Embryonic facial prominence (tissue), 1 donor: Measurements from ENCODE around the gene PPP1R36.
"Not testable (repeated sequence)": the region's sequence is repeated elsewhere in the genome, so short reads cannot be mapped to it uniquely, and the experiment has no call there.

Source experiments
- DNase-seq: peaks from one replicate; pipeline ENCODE4 v3.0.0-alpha.2; 2016; ENCODE audit errors: extremely low spot score

PPP1R36 gene

DNA sequence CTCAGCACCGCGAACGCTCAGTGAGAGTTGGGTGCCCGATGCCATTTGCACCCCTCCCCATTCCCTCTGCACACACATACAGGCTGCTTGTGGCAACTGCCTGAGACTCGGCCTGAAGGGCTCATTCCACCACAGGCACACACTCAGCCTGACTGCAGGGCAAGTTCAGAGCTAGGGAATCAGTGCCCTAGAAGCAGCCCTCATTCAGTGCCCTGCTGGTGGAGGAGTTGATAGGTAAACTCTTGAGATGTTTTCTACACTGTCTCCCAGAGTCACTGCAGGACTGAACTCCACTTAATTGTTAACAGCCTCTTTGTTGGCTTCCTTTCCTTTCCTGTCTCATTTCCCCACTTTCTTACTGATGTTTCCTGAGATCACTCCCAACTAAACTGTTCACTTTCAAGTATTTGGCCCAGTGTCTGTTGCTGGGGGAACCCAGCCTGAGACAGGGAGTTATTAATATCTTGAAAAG is 16.9 kb downstream of the PPP1R36 start:
- peak; percentile 43 for DNase-seq

DNA sequence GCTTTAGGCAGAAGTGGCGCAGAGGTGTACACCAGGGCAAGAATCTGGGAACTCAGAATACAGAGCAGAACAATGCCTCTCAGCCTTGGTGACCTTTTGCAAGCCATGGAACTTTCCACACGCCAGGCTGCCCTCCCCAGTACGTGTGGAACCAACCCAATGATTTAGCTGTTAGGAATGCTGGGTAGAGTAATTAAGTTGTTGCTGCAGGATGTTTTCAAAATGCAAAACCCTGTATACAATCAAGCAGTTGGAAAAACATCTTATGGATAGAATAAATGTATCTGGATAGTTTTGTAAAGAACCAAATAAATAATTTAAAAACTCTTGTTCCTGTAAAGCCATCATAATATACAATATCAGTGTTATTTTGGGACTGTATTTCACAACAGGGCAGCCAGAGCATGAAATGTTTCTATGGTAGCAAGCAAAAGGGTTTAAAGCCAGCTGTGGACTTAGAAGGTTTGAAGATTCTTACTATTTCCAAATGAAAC is 19.4 kb downstream of the PPP1R36 start:
- no peak for DNase-seq

DNA sequence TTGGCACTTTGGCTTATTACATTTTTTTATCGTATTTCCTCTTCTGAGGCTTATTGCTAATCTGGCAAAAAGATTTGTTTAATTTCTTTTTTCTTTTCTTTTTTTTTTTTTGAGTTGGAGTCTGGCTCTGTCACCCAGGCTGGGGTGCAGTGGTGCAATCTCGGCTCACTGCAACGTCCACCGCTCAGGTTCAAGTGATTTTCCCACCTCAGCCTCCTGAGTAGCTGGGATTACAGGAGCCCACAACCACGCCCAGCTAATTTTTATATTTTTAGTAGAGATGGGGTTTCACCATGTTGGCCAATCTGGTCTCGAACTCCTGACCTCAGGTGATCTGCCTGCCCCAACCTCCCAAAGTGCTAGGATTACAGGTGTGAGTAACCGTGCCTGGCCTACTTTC is 19.9 kb downstream of the PPP1R36 start:
- DNase-seq, result not testable (repeated sequence)

DNA sequence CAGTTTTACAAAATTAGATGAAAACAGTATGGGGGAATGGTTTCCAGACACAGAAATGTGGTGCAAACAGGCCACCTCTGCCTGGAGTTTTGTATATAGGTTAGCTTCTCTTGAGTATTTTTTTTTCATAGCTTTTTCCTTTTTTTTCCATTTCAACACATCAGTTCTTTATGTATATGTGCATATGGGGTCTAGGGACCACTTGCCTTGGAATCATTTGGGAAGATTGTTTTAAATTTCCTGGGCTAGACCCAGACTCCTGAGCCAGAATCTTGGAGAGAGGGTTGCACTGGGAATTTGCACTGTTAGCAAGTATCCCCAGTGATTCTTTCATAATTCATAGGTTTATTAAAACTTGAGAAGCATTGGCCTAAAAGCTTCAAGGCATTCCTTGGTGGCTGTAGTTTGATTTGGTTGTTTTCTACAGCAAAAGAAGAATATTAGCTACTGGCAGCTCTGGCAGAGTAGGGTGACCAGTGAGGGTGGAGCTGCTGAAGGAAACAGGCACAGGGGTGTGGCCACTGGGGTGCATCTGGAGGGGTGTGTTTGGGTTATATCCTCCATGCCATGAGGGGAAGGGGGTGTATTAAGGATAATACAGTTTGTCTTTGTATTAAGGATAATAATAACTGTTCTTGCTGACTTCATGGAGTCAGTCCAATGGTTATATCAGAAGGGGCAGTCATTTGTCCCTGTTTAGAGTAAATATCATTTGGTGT is 22.8 kb downstream of the PPP1R36 start:
- DNase-seq, result no peak

DNA sequence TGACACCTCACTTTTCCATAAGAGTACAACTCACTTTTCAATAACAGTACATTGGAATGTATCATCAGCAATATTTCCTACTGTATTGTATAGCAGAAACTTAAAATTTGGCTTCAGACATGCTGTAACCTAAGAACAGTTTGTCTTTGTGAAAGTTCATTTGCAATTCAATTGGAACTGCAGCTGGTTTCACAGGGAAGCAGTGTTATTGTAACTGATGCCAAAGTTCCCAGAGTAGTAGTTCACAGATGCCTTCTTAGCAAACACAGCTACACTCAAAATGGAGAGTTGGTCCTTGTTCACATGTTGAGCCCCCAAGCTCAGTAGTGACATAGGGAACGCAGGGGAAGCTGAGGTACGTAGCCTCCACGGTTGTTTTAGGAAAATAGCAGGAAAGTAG is 23.3 kb downstream of the PPP1R36 start:
- peak; percentile 42 for DNase-seq

GRCh38 chr14:64574371-64575107 is 24.8 kb downstream of the PPP1R36 start:
- DNase-seq, result no peak

DNA sequence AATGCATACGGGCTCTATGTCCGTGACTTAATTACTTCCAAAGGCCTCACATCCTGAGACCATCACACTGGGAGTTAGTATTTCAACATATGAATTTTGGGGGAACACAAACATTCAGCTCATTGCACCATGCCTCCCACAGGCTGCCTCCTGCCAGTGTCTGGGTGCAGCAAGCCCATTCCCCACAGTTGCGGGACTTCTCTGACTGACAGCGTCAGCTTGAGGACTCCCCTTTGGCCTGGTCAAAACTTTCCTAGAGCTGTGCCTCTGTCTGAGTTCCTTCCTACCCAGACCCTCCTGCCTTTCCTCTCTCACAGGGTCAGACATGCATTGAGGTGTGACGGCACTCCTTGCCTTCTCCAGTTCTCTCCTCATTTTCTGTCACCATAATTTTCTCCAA is 27.4 kb downstream of the PPP1R36 start:
- no peak for DNase-seq

GRCh38 chr14:64580467-64580866 is 30.7 kb downstream of the PPP1R36 start:
- no peak for DNase-seq

DNA sequence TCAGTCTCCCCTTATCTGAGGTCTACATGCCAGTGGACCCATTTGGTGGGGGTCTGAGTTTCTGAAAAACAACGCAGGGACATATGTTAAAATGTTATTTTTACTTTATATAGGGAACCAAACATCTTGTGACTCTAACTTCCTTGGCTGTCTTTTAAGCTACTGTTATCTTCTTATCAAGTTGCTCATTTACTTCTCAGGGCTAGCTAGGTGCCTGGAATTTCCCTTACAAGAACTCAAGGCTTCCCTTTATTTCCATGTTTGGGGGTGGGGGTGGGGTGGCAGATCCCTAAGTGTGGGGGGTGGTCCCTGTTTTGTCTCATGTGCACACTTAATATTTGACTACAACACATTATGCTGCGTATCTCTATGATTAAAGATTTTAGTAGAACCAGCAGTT is 31.6 kb downstream of the PPP1R36 start:
- DNase-seq, result no peak

DNA sequence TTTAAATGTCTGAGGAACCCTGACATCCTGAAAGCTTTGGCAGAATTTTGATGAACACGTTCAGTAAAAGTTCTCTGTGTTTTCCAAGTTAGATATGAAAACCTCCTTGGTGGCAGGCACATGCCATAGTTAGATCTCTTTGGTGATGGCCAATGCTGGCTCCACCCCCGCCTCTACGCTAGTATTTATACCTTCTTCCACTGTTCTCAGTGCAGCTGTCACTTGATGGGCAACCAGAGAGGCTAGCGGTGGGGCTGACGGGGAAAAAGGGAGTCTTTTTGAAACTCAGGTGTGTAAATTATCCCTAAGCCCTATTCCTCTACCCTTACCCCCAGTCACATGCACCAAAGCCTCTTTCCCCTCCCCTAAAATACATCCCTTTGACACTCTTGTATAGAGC is 32.1 kb downstream of the PPP1R36 start:
- DNase-seq, result no peak

GRCh38 chr14:64584190-64584589 is 34.4 kb downstream of the PPP1R36 start:
- DNase-seq, result no peak

DNA sequence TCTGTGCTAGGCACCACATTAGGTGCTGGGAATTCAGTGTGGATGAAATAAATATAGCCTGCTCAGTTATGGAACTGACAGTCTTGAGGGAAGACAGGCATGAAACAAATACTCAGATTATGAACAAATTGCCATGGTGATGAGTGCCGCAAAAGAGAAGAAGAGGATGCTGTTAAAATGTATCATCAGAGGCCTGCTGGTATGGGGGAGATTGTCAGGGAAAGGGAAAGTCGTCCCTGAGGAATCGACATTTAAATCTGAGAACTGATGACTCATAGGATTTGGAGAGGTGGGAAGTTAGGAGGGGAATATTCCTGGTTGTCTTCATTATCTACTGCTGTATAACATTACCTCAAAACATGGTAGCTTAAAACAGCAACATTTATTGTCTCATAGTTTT is 42.0 kb downstream of the PPP1R36 start:
- DNase-seq, result no peak

DNA sequence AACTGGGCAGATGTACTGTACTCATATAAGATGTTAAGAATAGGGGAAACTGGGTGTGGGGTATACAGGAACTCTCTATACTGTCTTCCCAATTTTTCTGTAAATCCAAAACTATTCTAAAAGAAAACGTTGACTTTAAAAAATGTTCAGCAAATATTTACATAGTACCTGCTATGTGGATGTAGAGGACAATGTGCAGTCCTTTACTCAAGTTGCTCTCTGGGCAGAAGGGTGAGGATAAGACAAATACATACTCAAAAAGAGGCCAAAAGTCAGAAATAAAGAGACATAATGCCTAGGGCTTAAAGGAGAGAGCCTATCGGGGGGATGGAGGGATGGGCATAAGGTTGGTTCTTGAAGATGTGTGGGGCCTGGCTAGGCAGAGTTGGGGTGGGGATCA is 44.7 kb downstream of the PPP1R36 start:
- no peak for DNase-seq

DNA sequence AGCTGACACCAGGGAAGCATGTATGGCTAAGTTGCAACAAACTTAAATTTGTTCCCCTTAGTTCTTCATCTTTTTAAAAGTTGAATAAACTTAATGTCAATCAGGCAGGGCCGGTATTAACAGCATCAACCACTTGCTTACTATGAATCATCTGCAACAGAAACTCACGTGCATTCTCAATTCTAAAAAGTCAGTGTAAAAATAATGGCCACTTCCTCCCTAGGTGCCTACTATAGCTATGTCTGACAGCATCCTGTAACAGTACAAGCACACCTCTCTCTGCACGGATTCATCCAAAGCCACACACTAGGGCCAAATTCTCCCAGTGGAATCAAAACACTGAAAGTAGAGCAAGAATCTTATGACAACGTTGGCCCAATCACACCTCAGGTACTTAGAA is 48.6 kb downstream of the PPP1R36 start:
- no peak for DNase-seq

- DNase-seq, result no peak
Observed at GRCh38 chr14:64601571-64601970, 51.8 kb downstream of the PPP1R36 start.

DNA sequence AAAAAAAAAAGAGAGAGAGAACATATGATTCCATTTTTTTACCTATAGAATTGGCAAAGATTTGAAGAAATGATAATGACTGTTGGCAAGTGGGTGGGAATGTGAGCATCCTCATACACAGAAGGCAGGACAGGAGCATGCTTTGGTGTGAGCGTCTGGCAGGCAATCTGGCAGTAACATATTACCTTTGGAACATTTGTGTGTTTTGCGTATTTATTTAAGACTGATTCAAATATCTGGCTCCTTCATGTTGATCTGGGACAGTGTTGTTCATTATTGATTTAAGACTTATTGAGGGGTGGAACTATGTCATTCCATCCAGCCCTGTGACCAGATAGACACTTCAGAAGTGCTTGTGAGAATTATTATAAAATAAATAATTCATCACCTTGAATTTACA is 53.1 kb downstream of the PPP1R36 start:
- DNase-seq, result no peak

GRCh38 chr14:64604001-64604400 is 54.2 kb downstream of the PPP1R36 start:
- DNase-seq, result no peak

DNA sequence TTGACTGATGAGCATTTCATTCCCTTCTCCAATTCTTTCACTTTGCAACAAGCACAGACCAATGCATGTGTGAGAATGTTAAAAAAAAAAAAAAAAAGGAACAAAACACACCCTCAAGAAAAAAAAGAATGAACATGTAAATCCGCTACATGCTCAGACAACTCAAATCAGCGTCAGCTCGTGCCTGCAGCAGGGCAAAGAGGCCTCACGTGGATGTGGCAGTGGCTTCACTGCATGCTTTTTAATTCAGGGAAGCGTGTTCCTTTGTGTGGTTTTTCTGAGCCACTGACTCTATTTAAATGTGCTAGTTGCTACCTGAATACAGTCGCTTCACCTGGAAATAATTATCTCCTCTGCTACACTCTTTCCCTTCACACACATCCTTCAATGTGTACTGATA is 55.1 kb downstream of the PPP1R36 start:
- no peak for DNase-seq

GRCh38 chr14:64605926-64606685 is 56.3 kb downstream of the PPP1R36 start:
- no peak for DNase-seq

DNA sequence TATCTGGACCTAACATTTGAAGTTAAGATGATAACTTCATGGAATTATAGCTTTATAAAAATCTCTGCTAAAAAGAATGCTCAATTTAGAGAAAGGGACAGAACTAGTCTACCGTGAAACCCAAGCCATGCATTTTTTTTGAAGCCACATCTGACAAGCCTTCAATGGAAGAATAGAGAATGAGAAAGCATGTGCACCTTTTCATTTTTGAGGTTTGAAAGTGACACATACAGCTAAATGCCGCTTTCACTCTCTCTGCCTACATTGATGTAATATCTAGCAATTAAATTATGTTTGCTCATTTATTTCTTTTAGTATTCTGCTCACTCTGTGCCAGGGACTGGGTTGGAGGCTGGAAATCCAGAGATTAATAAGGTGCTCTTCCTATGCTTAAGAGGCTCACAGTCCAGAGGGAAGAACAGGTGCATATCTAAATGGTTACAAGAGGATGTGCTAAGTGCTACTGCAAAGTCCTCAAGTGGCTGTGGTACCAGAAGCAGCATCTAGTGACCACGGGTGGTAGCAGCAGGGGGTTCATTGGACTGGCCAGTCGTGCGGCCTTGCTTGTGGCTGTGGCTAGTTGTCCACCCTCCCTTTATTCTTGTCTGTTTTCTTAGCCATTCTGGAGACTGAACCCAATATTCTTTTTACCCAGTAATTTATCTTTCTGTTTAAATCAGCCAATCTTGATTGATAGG is 60.4 kb downstream of the PPP1R36 start:
- DNase-seq, result no peak

DNA sequence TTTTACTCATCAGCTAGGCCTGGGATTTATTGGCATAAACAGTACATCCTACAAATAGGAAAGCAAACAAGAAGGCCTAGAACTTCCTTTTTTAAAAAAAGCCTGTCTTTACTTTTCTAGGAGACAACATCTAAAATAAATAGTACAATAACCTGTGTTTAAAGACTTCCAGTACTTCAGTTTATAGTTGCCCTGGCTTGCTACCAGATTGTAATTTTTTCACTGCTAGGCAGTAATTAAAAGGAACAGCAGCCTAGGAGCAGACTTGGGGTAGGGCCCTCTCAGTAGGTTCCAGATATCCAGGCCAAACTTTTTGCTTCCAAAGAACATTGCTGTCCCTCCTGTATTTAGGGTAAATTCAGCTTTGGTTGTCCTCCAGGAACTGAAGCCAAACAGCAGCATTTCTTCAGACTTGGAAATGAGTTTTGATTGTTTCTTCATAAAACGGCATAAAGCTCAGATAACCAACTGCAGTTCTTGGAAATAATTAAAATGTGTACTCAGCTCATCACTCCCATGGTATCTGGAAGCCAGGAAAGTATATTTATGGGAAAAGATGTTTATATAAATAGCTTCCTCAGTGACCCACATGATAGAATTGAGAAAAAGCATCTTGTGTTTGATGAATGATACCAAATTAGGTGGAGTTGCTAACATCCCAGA is 61.7 kb downstream of the PPP1R36 start:
- DNase-seq, result no peak
